ENCODE data around the gene PIK3R2.
"Not testable (repeated sequence)": the region's sequence is repeated elsewhere in the genome, so short reads cannot be mapped to it uniquely, and the experiment has no call there.

The PIK3R2 gene

DNA sequence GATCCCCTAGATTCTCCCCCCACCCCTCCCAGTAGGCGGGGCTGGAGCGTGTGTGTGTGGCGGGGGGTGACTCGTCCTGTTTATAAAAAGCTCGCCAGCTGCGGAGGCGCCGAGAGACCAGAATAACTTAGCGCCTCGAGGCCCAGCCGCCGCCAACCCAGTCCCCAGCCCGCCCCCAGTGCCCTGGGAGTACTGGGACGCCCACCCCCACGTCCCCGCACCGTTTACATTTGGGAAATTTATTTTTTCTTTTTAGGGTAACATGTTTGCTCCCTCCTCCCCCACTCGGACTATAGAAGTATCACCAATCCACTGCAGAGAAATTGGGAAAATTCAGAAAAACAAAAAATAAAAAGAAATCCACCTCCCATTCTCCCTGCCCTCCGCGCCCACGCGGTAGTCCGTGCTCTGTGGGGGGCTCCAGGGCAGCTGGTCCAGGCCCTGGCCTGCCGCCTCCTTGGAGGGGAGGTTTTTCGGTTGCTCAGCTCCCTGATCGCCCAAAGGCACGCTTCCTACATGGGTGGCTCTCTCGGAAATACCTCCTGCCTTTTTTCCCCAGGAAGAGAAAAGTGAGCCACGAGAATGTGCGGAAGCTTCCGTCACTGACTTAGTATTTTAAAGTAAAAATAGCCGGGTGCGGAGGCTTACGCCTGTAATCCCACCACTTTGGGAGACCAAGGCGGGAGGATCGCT lies 52.4 kb downstream of the PIK3R2 start:
- DNase-seq = peak in 1 of 2 donors; percentile 13

DNA sequence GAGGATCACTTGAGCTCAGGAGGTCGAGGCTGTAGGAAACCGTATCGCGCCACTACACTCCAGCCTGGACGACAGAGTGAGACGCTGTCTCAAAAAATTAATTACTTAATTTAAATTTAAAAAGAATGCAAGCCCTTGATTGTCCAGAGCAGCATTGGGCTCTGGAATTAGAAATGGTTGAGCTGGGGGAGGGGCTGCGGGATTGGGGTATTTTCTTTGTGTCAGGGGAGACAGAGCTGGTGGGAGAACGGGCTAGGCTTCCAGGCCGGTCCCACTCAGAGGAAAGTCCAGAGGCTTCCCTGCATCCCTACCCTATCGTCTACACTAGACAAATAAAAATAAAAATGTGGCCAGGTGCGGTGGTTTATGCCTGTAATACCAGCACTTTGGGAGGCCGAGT lies 53.1 kb downstream of the PIK3R2 start:
- no peak for DNase-seq

DNA sequence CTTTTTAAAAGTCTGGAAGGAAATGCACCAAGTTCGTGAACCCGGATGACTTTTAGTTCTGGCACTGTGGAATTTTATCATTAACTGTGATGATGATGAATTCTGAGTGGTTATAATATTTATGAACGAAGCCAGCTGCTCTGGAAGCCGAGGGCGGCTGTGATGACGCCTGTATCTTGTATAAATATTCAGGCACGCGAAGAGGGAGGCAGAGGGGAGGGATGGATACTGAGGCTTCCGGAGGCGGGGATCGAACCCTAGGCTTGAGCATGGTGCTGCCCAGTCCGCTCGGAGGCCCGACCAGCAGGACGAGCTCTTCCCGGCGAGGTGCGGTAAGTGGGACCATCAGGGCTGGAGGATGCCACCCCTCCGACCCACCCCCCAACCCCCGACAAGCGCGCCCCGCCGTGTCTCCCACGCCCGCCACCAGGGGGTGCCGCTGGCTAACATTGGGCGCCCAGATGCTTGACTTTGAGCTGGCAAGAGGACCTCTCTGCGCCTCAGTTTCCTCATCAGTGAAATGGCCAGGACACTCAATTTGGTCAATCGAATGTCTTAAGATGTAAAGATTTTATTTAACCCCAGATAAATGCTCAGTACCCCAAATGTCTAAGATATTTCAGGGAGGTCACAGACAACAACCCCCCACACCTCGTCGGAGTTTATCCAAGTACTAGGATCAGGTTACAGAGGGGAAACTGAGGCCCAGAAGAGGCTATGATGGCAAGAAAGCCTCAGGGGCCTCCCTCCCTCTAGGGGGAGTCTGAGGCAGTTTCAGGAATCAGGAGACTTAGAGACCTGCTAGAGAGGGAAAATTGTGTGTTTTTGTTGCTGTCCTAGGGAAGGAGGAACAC lies 55.4 kb downstream of the PIK3R2 start:
- DNase-seq = peak in 1 of 2 donors; percentile 55

DNA sequence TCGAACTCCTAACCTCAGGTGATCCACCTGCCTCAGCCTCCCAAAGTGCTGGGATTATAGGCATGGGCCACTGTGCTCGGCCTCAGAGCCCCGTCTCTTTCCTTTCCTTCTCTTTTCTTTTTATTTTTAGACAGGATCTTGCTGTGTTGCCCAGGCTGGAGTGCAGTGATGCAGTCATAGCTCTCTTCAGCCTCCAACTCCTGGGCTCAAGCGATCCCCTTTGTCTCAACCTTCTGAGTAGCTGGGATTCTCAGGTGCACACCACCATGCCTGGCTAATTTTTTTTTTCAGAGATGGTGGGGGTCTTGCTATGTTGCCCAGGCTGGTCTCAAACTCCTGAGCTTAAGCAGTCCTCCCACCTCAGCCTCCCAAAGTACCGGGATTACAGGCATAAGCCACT lies 56.9 kb downstream of the PIK3R2 start:
- not testable (repeated sequence) for DNase-seq

DNA sequence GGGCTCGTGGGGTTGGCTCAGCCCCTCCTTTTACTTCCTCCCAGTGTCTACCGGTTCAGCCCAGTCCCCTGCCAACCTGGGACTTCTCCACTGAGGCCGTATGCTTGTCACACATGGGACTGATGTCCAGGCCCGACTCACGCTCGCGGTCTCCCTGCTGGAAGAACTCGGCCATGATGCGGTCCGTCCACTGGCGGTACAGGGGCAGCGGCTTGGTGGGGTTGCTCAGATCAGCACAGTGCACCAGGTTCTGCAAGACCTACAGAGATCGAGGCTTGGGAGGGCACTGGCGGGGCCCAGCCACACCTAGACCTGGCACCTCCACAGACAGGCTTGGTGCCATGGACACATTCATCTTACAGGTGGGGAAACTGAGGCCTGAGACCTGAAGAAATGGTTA lies 58.7 kb downstream of the PIK3R2 start:
- no peak for DNase-seq

DNA sequence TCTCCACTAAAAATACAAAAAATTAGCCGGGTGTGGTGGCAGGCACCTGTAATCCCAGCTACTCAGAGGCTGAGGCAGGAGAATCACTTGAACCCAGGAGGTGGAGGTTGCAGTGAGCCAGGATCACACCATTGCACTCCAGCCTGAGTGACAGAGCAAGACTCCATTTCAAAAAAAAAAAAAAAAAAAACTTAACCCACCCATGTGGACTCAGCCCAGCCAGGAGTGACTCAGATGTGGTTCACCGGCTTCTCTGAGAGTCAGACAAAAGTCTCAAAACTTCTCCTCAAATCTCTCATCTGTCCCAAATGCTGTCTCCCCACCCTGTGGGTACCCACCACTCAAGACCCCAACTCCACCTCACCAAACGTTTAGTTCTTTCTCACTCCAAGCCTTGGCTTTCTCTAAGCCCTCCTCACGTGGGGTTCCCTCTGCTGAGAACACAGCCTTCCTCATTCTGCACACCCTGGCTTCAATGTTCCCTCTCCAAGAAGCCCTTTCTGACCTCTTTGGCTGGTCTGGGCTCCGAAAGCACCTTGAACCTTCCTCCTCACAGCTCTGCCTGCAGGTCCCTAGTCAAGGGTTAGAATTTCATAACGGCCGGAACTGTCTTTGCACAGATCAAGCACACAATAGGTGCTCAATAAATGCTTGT lies 61.9 kb downstream of the PIK3R2 start:
- DNase-seq = no peak

DNA sequence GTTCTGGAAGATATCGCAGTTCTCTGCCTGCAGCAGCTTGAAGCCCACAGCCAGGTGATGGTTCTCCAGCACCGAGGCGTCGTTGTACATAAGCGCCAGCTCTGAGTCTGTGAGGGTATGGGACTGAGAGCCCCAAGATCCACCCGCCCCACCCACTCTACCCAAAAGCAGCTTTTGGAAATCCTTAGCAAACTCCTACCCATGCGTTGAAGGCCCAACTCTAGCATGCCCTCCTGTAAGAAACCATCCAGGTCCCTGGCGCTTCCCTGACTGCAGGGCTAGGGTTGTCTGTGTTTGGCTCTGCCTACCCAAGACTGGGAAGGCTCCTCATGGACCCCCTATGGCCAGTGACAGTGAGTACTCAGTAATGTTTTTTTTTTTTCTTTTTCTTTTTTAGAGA lies 63.8 kb downstream of the PIK3R2 start:
- DNase-seq = no peak

DNA sequence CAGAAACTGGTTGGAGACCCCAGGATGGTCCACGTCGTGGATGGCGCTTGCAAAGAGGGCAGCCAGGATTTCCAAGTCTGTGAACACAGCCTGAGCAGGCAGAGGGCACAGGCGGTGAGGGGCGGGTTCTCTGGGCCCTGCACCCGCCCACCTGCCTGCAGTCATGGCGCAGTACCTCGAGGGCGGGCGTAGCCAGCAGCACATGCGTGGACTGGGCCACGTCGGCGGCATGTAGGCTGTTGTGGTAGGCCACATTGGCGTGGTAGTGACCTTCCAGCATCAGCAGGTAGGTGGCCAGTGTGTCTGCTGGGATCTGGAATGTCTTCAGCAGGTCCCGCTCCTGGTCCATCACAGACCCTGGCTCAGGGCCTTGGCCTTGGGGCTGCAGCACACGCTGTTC lies 65.2 kb downstream of the PIK3R2 start:
- DNase-seq = no peak

DNA sequence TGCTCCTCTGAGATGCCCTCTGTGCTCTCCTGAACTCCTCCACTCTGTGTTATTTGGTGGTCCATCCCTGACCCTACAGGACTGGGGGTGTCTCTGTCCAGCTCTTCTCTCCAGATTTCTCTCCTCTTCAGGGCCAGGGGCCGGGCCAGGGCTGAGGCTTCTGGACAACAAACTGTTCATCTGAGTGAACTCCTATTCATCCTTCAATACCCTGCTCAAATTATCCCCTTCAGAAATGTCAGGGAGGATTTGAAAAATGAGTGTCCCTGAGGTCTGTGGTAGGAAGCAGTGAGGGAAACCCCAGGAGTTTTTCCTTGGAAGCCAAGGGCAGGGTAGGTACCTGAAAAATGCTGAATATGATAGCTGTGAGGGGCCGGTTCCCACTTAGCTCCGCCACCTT lies 65.6 kb downstream of the PIK3R2 start:
- DNase-seq = no peak

Data from inflammatory macrophage treated with lipopolysaccharide for 1 hour (primary cell).